Measurements from ENCODE around the gene OR11H1. TPM values are rescaled to one million over a fixed set of nuclear protein-coding genes. Genes with fewer than 3 reads are reported as not detected.
"Not testable (repeated sequence)": the region's sequence is repeated elsewhere in the genome, so short reads cannot be mapped to it uniquely, and the experiment has no call there.

The OR11H1 gene
- polyA plus RNA-seq, 3 donors, result not detected

GRCh38 chr22:15563461-15563860 lies 35.5 kb downstream of the OR11H1 start:
- H3K4me3 Mint-ChIP-seq; H3K27me3 ChIP-seq (ENCODE audit: control insufficient read depth in 2 of 2, insufficient read depth in 2 of 2, low read length in 2 of 2); H3K36me3 Mint-ChIP-seq; H3K36me3 ChIP-seq (replicated peaks in 1 of 2; ENCODE audit: control insufficient read depth in 1 of 2, insufficient read depth in 2 of 2, low read length in 2 of 2); H3K9me3 Mint-ChIP-seq; H3K9me3 ChIP-seq (replicated peaks in 1 of 2; ENCODE audit: control insufficient read depth in 1 of 2, insufficient read depth in 1 of 2, low read length in 2 of 2); H3K4me1 ChIP-seq (ENCODE audit: control insufficient read depth in 1 of 2, insufficient read depth in 2 of 2, low read length in 2 of 2); H3K4me3 ChIP-seq (replicated peaks in 1 of 3; ENCODE audit: low read depth in 2 of 3, low read length in 3 of 3); H3K4me1 Mint-ChIP-seq; DNase-seq; H3K79me2 ChIP-seq (ENCODE audit: insufficient read depth, low read length); H3K4me2 ChIP-seq (replicated peaks; ENCODE audit: extremely low read depth, low read length, poor library complexity, severe bottlenecking); H2AFZ ChIP-seq (ENCODE audit: insufficient read depth, low read depth, low read length, poor library complexity, severe bottlenecking); H4K20me1 ChIP-seq (ENCODE audit: insufficient read depth, low read length); H3K27ac Mint-ChIP-seq; H3K27me3 Mint-ChIP-seq (ENCODE audit: low read depth in 3 of 3); intact Hi-C loops (cut with micrococcal nuclease); H3K9ac ChIP-seq (ENCODE audit: insufficient read depth, low read length, poor library complexity, severe bottlenecking); H3K27ac ChIP-seq (ENCODE audit: low read depth in 1 of 2, low read length in 2 of 2): not testable (repeated sequence)
- 83% methylated on average over 6 of the region's 10 CpGs for WGBS (ENCODE audit: insufficient coverage)

DNA sequence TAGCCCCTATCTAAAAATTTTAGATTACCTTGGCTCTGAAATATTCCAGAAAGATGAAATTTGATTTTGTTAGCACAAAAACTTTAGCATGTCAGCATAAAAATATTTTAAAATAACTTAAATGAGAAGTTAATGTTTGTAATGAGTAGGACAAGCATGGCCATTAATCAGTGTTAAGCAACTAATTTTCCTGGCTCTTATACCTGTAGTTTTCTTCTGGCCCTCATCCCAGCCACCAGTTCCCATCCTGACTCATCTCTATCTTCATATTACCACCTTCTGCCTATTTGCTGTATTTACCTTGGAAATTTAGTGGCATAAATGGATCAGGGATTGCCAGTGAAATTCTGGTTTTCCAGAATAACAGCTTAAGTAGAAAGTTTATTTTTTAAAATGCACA lies 37.1 kb downstream of the OR11H1 start:
- H3K79me2 ChIP-seq (ENCODE audit: insufficient read depth, low read length); H3K4me3 Mint-ChIP-seq; H4K20me1 ChIP-seq (ENCODE audit: insufficient read depth, low read length); H3K27ac Mint-ChIP-seq; H3K9ac ChIP-seq (ENCODE audit: insufficient read depth, low read length, poor library complexity, severe bottlenecking); intact Hi-C loops (cut with micrococcal nuclease); H3K36me3 Mint-ChIP-seq; H3K36me3 ChIP-seq (replicated peaks in 1 of 2; ENCODE audit: control insufficient read depth in 1 of 2, insufficient read depth in 2 of 2, low read length in 2 of 2); DNase-seq; H3K4me1 Mint-ChIP-seq; H3K9me3 ChIP-seq (replicated peaks in 1 of 2; ENCODE audit: control insufficient read depth in 1 of 2, insufficient read depth in 1 of 2, low read length in 2 of 2); H3K4me2 ChIP-seq (replicated peaks; ENCODE audit: extremely low read depth, low read length, poor library complexity, severe bottlenecking); H3K27me3 Mint-ChIP-seq (ENCODE audit: low read depth in 3 of 3); H2AFZ ChIP-seq (ENCODE audit: insufficient read depth, low read depth, low read length, poor library complexity, severe bottlenecking); H3K27ac ChIP-seq (ENCODE audit: low read depth in 1 of 2, low read length in 2 of 2); H3K9me3 Mint-ChIP-seq; H3K4me3 ChIP-seq (replicated peaks in 1 of 3; ENCODE audit: low read depth in 2 of 3, low read length in 3 of 3); H3K27me3 ChIP-seq (ENCODE audit: control insufficient read depth in 2 of 2, insufficient read depth in 2 of 2, low read length in 2 of 2); H3K4me1 ChIP-seq (ENCODE audit: control insufficient read depth in 1 of 2, insufficient read depth in 2 of 2, low read length in 2 of 2): not testable (repeated sequence)

Other genes with a start within 250 kb of the OR11H1 start
- not detected for gene POTEH, start 161.8 kb downstream of the OR11H1 start, polyA plus RNA-seq

All from CD14-positive monocyte (primary cell).